Activated T-cell treated with anti-CD3 and anti-CD28 coated beads, Interleukin-2, amount 50 U/mL, for 4 hours (primary cell): ENCODE results near the gene FAM120C. TPM values are rescaled to one million over a fixed set of nuclear protein-coding genes. Genes with fewer than 3 reads are reported as not detected.

Source experiments
- ATAC-seq, 2 donors: fragments of 200-7000 bp; cut with Tn5 transposase; one replicate each; pipeline ENCODE4 v1.10.0; 2021
- DNase-seq: peaks from one replicate; pipeline ENCODE4 v3.0.0-alpha.2; 2020
- H3K27me3 Mint-ChIP-seq: one replicate; pipeline ENCODE4 v1.8.0; 2021; ENCODE audit warnings: low read depth, mixed read lengths
- H3K36me3 Mint-ChIP-seq: one replicate; pipeline ENCODE4 v1.8.0; 2022; ENCODE audit warnings: mixed read lengths; ENCODE audit not compliant: insufficient read depth
- H3K4me1 Mint-ChIP-seq: one replicate; pipeline ENCODE4 v1.8.0; 2021; ENCODE audit warnings: low read depth, mixed read lengths
- H3K4me3 Mint-ChIP-seq: one replicate; pipeline ENCODE4 v1.8.0; 2021; ENCODE audit warnings: mild to moderate bottlenecking, moderate library complexity, mixed read lengths
- H3K9me3 Mint-ChIP-seq: one replicate; pipeline ENCODE4 v1.8.0; 2021; ENCODE audit warnings: mixed read lengths
- total RNA-seq, 3 donors: library from RNA; stranded (reverse); gene quantifications; one replicate each; pipeline ENCODE4 v1.2.1, GENCODE V29; 2021

FAM120C gene
- total RNA-seq, 3 donors from 2014 or later, result 9.8 to 11.1 (median 10.6) TPM

DNA sequence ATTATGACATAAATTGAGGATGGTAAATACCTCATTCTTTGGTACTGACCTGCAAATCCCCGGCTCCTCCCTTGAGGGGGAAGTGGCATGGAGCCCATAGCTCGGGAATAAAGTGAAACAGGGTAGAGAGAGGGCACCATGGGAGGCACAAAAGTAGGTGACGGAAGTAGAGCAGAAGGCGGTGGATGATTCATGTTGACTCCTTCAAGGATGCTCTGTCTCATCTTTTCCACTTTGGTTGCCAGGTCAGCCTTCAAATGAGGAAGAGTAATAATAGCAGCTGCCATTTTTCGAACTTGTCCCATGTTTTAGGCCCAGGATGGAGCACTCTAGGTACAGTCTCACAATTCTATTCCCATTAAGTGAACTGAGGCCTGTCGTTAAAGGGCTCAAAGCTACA is 97.4 kb downstream of the FAM120C start:
- no peak for DNase-seq
- no peaks in the 10 kb centered on the region for H3K27me3 Mint-ChIP-seq
- ATAC-seq, result no peak
- H3K4me3 Mint-ChIP-seq, result no peak overlapping the region
- H3K4me1 Mint-ChIP-seq, result no peaks in the 10 kb centered on the region
- no peaks in the 10 kb centered on the region for H3K9me3 Mint-ChIP-seq
- peaks cover 7% of the 10 kb centered on the region for H3K36me3 Mint-ChIP-seq

DNA sequence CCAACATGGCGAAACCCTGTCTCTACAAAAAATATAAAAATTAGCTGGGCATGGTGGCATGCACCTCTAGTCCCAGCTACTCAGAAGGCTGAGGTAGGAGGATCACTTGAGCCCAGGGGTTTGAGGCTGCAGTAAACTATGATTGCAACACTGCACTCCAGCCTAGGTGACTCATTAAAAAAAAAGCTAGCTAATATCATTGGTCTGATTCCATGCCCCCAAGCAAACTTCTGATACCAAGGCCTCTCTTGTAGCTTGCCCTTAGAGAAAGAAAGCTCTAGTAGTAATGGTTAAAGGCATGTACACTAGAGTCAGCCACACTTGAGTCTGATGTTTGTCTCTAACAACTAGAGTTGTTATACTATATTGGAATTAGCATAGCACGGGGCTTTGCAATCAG is 106.2 kb downstream of the FAM120C start:
- no peaks in the 10 kb centered on the region for H3K9me3 Mint-ChIP-seq

DNA sequence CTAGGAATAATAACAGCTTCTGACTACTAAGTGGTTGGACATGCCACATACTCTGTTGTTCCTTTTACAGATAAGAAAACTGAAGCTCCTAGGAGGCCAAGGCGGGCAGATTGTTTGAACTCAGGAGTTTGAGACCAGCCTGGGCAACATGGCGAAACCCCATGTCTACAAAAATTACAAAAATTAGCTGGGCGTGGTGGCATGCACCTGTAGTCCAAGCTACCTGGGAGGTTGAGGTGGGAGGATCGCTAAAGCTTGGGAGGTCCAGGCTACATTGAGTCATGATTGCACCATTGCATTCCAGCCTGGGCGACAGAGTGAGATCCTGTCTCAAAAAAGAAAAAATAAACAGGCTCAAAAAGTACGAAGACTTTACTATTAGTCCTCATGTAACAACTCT is 108.2 kb downstream of the FAM120C start:
- DNase-seq (no peak), ATAC-seq (no peak)
- Mint-ChIP-seq H3K4me1 (no peaks in the 10 kb centered on the region), H3K27me3 (no peaks in the 10 kb centered on the region), H3K36me3 (peaks cover 4% of the 10 kb centered on the region), H3K4me3 (no peak overlapping the region), H3K9me3 (no peaks in the 10 kb centered on the region)

More for the DNA sequence above, 106.2 kb downstream of the FAM120C start:
- Mint-ChIP-seq H3K4me3 (no peak overlapping the region), H3K27me3 (no peaks in the 10 kb centered on the region), H3K4me1 (no peaks in the 10 kb centered on the region), H3K36me3 (peaks cover 4% of the 10 kb centered on the region)
- ATAC-seq, result no peak
- DNase-seq, result no peak

DNA sequence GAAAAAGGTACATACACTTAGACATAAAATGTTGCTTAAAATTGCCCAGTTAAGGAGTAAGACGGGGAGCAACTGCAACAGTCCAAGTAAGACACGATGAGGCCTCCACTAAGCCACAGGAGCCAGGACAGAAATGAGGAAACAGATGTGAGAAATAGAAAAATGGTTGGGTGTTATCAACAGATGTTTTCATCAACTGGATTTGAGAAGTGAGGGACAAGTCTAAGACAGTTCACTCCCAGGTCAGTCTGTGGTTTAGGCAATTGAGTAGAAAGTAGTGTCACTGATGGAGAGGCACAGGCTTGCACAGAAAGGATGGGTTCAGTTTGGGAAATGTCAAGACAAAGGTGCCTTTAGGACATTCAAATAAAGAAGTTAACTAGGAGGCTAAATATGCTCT is 115.3 kb downstream of the FAM120C start:
- H3K27me3 Mint-ChIP-seq, result no peaks in the 10 kb centered on the region
- no peaks in the 10 kb centered on the region for H3K9me3 Mint-ChIP-seq
- H3K4me1 Mint-ChIP-seq, result no peaks in the 10 kb centered on the region
- no peak overlapping the region for H3K4me3 Mint-ChIP-seq
- DNase-seq (no peak), ATAC-seq (no peak)
- H3K36me3 Mint-ChIP-seq, result no peaks in the 10 kb centered on the region

DNA sequence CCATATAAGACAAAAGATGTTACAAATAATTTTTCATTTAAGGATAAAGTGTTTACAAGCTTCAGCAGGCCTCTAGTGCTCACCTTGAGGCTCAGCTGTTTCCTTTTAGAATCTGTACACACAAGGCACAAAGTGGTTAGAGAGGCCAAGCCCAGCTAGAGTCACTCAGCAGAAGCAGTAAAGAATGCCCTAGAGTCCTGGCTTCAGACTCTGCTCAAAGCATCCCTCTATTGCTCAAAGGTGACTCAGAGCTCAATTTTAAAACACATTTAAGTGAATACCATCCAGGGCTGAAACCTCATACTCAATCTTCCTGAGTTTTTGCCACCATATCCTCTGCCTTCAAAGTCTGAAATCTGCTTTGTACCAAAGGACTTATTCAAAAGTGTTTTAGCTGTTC is 116.2 kb downstream of the FAM120C start:
- no peak overlapping the region for H3K4me3 Mint-ChIP-seq
- DNase-seq (no peak), ATAC-seq (no peak)
- no peaks in the 10 kb centered on the region for H3K27me3 Mint-ChIP-seq
- H3K4me1 Mint-ChIP-seq, result no peaks in the 10 kb centered on the region
- H3K9me3 Mint-ChIP-seq, result no peaks in the 10 kb centered on the region
- H3K36me3 Mint-ChIP-seq, result no peaks in the 10 kb centered on the region

DNA sequence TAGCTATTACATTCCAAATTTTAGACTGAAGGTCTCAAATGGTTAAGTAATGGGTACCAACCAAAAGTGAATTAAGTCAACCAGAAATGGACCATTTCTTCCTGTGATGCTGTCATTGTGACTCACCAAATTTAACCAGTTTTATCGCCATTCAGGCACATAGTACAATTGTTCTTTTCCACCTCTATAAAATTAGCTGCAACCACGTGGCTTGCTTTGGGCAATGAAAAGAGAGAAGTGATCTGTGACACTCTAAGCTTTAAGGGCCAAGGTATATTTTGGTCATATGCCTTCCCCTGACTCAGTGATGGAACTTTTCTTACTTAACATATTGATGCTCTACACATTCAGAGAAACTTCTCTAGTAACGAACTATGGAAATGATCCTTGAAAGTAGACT is 118.5 kb downstream of the FAM120C start:
- Mint-ChIP-seq H3K36me3 (no peaks in the 10 kb centered on the region), H3K9me3 (no peaks in the 10 kb centered on the region), H3K27me3 (no peaks in the 10 kb centered on the region), H3K4me1 (no peaks in the 10 kb centered on the region), H3K4me3 (no peak overlapping the region)
- DNase-seq (no peak), ATAC-seq (no peak)

DNA sequence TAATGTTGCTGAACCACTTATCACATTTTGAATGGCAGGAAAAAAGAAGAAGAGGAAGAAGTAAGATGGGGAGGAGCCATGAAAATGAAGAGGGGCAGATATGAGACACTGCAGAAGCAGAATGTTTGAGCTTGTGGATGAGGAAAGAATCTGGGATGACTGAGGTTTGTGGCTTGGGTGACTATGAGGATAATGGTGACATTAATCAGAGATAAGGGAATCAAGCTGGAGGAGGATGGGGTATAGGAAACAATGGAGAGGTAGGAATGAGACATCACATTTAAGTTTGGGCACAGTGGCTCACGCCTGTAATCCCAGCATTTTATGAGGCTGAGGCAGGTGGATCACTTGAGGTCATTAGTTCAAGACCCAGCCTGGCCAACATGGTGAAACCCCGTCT is 119.7 kb downstream of the FAM120C start:
- H3K9me3 Mint-ChIP-seq, result no peaks in the 10 kb centered on the region
- H3K4me1 Mint-ChIP-seq, result no peaks in the 10 kb centered on the region
- H3K4me3 Mint-ChIP-seq, result no peak overlapping the region
- H3K27me3 Mint-ChIP-seq, result no peaks in the 10 kb centered on the region
- no peaks in the 10 kb centered on the region for H3K36me3 Mint-ChIP-seq
- no peak for ATAC-seq
- no peak for DNase-seq

DNA sequence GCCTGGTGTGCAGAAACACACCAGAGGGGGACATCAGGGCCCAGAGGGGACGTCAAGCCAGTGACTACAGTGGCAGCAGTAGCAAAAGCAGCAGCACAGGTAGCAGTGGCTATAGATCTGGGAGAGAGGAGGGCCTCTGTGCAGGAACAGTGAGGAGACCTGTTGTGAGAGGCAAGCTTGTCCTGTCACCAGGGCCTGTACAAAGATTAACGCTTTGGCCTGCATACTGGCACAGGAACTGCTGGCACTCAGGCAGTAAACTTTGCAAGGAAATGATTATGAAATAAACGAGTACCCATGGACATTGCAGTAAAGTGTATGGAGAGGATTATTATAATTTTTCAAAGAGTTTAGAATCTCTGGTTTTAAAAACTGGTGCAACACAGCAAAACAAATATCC is 133.3 kb downstream of the FAM120C start:
- Mint-ChIP-seq H3K9me3 (no peaks in the 10 kb centered on the region), H3K27me3 (no peaks in the 10 kb centered on the region), H3K4me1 (peaks cover 7% of the 10 kb centered on the region), H3K36me3 (no peaks in the 10 kb centered on the region), H3K4me3 (no peak overlapping the region)
- DNase-seq (no peak), ATAC-seq (no peak)

DNA sequence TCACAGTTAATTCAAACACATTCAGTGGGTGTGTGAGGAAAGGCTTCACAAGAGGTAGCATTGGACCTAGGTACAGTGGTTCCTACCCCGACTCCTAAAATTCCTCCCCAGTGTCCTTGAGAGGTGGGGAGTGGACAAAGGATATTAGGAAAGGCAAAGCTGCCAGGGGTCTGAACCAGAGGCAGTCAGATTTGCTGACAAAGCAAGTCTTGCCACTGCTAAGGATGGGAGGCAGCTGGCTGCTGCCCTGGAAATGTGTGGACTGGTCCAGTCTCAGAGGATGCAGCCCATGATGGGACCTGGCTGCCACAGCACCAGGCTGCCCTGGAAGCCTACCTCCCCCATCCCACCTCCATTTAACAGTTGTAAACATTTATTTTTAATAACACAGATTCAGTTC is 134.6 kb downstream of the FAM120C start:
- no peaks in the 10 kb centered on the region for H3K36me3 Mint-ChIP-seq
- H3K9me3 Mint-ChIP-seq, result no peaks in the 10 kb centered on the region
- peaks cover 7% of the 10 kb centered on the region for H3K4me1 Mint-ChIP-seq
- H3K4me3 Mint-ChIP-seq, result no peak overlapping the region
- no peak for ATAC-seq
- no peak for DNase-seq
- H3K27me3 Mint-ChIP-seq, result no peaks in the 10 kb centered on the region

DNA sequence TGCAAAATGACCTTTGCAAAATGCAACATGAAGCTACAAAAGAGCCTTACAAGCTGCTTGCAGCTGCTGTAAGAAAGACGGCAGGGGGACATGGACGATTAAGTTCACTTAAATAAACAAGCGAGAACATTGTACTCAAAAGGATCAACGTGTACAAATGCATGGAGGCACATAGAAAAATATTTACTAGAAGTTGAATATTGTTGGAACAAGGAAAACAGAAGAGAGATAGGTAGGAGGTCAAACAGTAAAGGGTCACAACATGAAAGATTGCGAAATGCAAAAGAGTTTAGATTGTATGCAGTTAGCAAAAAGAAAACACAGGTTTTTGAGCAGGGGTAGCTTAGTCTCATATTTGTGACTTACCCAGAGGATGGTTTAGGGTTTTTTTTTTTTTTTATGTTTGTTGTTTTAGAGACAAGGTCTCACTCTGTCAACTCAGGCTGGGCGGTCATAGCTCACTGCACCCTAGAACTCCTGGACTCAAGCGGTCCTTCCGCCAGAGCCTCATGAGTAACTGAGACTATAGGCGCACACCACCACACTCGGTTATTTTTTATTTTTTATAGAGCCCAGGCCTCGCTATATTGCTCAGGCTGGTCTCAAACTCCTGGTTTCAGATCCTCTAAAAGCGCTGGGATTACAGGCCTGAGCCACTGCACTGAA is 137.4 kb downstream of the FAM120C start:
- Mint-ChIP-seq H3K4me1 (peaks cover 12% of the 10 kb centered on the region), H3K27me3 (no peaks in the 10 kb centered on the region), H3K9me3 (no peaks in the 10 kb centered on the region), H3K36me3 (peaks cover 1% of the 10 kb centered on the region), H3K4me3 (peak overlapping the region; percentile 26)
- ATAC-seq (no peak), DNase-seq (no peak)

DNA sequence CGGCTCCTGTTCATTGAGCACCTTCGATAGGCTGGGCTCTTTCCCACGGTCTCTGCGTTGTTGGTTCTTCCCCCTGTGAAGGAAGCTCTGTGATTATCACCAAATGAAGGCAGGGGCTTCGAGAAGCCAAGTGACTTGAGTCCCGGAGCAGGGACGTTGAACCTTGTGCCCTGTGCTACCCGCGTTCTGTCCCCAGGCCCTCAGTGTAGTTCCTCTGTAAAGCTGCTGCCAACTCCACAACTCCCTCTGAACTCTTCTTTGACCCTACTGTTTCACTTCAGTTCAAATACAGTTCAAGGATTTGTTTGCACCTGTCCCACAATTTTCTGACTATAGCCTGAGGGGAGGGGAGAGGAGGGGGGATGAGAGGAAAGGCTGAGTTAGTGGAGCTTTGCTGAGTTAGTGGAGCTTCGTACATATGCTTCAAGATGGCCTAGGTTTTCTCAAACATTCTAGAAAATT is 138.1 kb downstream of the FAM120C start:
- H3K27me3 Mint-ChIP-seq, result no peaks in the 10 kb centered on the region
- H3K4me1 Mint-ChIP-seq, result peaks cover 15% of the 10 kb centered on the region
- DNase-seq, result no peak
- H3K4me3 Mint-ChIP-seq, result peak overlapping the region; percentile 92
- no peak for ATAC-seq
- no peaks in the 10 kb centered on the region for H3K9me3 Mint-ChIP-seq
- peaks cover 4% of the 10 kb centered on the region for H3K36me3 Mint-ChIP-seq

DNA sequence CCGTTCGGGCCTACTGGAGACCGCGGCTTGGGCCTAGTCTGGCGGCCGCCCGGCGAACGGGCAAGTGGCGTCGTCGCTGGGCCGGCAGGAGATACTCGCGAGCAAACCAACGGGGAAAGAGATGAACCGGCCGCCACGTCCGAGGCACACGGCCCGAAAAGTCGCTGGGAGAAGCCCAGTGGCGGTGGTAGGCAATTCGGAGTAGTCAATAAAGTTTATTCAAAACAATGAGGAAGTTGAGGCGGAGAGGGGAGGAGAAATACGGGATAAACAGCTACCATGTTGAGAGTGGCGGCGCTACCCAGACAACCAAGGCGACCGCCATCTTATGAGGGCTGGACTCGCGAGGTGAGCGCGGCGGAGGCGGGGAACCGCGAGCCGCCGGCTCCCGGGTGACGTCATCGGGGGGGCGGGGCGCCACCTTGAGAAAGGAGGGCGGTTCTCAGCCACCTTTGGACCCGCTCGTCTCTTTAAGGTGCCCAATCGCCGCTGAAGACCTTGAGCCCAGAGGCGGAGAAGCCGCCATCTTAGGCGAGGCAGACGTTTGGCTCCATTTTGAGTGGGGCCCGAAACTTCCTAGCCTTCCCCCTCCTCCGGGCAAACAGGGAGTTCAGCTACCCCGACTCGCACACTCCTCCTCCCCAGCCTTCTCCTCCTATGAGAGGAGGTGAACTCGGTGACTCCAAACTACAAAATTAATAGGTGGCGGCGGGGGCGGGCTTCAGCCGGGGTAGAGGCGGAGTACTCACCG is 138.8 kb downstream of the FAM120C start, which contains the start of gene PHF8:
PHF8 (minus strand) TSS at position 348 of the 751 bp plus-strand sequence. CDS start 1,745 bp downstream, outside the sequence.
- H3K4me3 Mint-ChIP-seq, result peak within 1 kb of the TSS; percentile 92
- no peaks in the 10 kb centered on the region for H3K27me3 Mint-ChIP-seq
- peaks cover 4% of the 10 kb centered on the region for H3K36me3 Mint-ChIP-seq
- no peaks in the 10 kb centered on the region for H3K9me3 Mint-ChIP-seq
- DNase-seq, result peak; percentile 94
- ATAC-seq, result peak; percentile 87 to 88
- peaks cover 15% of the 10 kb centered on the region for H3K4me1 Mint-ChIP-seq

DNA sequence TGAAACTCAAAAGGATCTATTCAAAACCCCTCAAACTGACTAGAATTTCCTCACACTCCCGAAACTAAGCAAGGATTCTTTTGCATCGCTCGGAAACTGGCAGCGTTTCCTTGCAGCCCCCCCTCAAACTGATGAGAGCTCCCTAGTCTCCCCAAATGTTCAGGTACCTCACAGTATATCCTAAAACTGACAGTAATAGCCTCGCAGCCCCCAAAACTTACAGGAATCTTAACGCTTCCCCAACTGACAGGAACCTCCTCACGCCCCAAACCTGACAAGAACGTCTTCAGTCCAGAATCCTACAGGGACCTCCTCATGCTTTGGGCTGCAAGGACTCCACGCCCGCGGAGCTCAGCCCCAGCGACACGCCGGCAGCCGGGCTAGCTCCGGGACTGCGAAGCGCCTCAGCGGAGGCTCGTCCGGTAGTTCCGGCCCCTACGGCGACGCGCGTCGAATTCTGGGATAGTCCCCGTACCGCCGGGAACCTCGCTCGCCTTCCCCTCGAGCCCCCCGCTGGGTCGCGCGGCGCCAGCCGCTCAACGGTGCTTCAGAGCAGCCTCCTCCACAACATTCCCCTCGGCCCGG is 139.4 kb downstream of the FAM120C start:
- Mint-ChIP-seq H3K4me1 (peaks cover 15% of the 10 kb centered on the region), H3K36me3 (peaks cover 4% of the 10 kb centered on the region), H3K4me3 (peak overlapping the region; percentile 92), H3K27me3 (no peaks in the 10 kb centered on the region), H3K9me3 (no peaks in the 10 kb centered on the region)
- DNase-seq, result no peak
- peak; percentile 20 to 31 for ATAC-seq

DNA sequence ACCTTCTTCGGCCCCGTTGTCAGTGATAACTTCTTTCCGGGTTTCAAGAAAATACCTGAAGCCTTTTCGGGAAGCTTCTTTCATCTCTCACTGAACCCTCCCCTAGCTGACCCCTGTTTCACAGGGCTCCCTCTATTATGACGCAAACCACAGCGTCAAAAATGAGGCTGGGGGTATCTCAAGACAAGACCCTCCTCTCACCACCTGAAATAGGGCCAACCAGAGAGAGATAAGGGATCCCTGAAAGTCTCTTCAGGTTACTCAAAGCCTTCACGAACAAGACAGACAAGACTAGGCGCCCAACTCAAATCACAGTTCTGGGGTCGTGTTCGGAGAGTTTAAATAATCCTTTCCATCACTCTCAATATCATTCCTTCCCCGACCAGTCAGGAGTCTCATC is 140.0 kb downstream of the FAM120C start:
- Mint-ChIP-seq H3K36me3 (peaks cover 4% of the 10 kb centered on the region), H3K27me3 (no peaks in the 10 kb centered on the region), H3K9me3 (no peaks in the 10 kb centered on the region), H3K4me3 (peak overlapping the region; percentile 92), H3K4me1 (peaks cover 15% of the 10 kb centered on the region)
- ATAC-seq, result no peak
- no peak for DNase-seq

DNA sequence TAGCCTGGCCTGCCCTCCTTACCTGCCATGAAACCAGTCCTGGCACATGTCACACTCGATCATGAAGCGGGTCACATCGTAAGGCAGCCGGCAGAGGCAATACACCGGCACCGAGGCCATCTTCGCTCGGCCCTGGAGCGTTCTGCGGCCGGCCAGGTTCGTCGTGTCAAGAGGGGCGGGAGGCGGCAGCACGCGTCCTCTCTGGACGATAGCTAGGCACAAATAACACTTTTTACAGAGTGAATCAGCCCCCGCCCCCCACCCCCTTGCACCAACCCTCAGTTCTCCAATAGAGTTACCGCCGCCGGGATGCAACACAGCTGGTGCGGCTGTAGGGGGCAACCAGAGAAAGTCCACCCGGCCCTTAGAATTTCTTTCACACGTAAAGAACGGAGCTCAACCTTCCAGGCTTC is 140.4 kb downstream of the FAM120C start:
- Mint-ChIP-seq H3K36me3 (peaks cover 4% of the 10 kb centered on the region), H3K4me1 (peaks cover 16% of the 10 kb centered on the region), H3K9me3 (no peaks in the 10 kb centered on the region), H3K4me3 (peak overlapping the region; percentile 92), H3K27me3 (no peaks in the 10 kb centered on the region)
- DNase-seq (peak; percentile 22), ATAC-seq (no peak)
